Measurements from ENCODE around the gene MFN2. TPM values are rescaled to one million over a fixed set of nuclear protein-coding genes. Genes with fewer than 3 reads are reported as not detected.

Gene MFN2
- total RNA-seq, 1 donor from 2014 or later, result 46.5 TPM

DNA sequence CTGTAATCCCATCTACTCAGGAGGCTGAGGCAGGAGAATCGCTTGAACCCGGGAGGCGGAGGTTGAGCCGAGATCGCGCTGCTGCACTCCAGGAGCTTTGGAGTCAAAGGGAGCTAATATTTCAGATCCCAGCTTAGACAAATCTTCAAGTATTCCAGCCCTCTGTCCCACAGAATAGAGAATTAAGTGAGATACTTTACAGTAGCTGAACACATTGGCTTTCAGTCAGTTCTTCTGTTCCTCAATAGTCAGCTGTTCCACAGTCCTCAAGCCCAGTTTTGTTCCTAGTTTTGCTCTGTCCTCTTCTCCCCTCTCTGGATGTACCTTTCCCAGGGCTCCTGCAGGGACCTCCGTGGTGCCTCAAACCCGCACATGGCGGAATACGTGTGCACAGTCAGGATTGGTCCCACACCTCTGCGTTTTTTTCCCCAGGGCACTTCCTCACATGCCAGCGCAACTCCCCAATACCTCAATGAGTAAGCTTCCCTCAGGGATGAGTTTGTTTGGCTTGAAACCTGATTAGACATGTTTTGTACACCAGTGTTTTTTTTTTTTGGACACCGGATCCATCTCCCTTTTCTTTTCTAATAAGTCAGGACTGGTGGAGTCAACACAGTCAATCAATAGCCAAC, 1.2 kb downstream of the MFN2 start:
- no peaks in the 10 kb centered on the region for H3K27me3 Mint-ChIP-seq
- H3K36me3 Mint-ChIP-seq (ENCODE audit: low read depth), result peaks cover 38% of the 10 kb centered on the region
- peaks cover 37% of the 10 kb centered on the region for H3K4me1 Mint-ChIP-seq
- no peak for ATAC-seq (ENCODE audit: low read depth)
- POLR2A ChIA-PET, result interaction anchor here (1.9 to 6.6 kb wide), 2 partner anchors 9 to 72 kb away, joined by 4 to 173 read pairs; no protein-coding TSS in a partner anchor
- intact Hi-C loops (cut with micrococcal nuclease), result loop anchor here (5.0 kb wide), 1 partner anchor 1509 kb away; the partner anchor contains the start of genes DFFA and PEX14
- DNase-seq, result no peak
- H3K4me3 Mint-ChIP-seq, result peak overlapping the region; percentile 90
- peak overlapping the region; percentile 50 for H3K27ac Mint-ChIP-seq
- CTCF ChIA-PET, result no interaction called here
- TF ChIP-seq, protein P1, sequence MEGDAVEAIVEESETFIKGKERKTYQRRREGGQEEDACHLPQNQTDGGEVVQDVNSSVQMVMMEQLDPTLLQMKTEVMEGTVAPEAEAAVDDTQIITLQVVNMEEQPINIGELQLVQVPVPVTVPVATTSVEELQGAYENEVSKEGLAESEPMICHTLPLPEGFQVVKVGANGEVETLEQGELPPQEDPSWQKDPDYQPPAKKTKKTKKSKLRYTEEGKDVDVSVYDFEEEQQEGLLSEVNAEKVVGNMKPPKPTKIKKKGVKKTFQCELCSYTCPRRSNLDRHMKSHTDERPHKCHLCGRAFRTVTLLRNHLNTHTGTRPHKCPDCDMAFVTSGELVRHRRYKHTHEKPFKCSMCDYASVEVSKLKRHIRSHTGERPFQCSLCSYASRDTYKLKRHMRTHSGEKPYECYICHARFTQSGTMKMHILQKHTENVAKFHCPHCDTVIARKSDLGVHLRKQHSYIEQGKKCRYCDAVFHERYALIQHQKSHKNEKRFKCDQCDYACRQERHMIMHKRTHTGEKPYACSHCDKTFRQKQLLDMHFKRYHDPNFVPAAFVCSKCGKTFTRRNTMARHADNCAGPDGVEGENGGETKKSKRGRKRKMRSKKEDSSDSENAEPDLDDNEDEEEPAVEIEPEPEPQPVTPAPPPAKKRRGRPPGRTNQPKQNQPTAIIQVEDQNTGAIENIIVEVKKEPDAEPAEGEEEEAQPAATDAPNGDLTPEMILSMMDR (IDR thresholded peaks at IDR 0.05), result no peak
- H3K9me3 Mint-ChIP-seq, result no peaks in the 10 kb centered on the region

DNA sequence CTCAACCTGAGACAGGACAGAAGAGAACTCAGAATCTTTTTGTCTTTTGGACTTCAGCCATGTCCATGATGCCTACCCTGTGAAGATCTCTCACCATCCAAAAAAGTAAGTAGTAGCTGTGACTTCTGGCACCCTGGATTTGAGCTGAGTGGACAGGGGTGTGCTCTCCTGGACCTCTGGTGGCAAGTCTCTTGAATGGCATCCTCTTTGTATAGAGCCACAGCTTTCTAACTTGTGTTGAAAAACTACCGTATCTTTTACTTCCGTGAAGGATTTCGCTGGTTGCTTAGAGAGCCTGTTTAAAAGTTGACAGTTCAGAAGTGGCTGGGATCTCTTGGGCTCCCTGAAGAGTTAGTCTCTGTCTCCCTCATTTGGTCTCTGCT, 1.8 kb downstream of the MFN2 start:
- Mint-ChIP-seq H3K27ac (no peak overlapping the region), H3K27me3 (no peaks in the 10 kb centered on the region), H3K36me3 (ENCODE audit: low read depth) (peaks cover 38% of the 10 kb centered on the region), H3K9me3 (no peaks in the 10 kb centered on the region), H3K4me3 (peak overlapping the region; percentile 90), H3K4me1 (peaks cover 37% of the 10 kb centered on the region)
- TF ChIP-seq, protein P1 (IDR thresholded peaks at IDR 0.05), result no peak
- ChIA-PET POLR2A (interaction anchor here (6.6 kb wide), 1 partner anchor 73 kb away, joined by 173 read pairs; no protein-coding TSS in a partner anchor), CTCF (no interaction called here)
- ATAC-seq (ENCODE audit: low read depth) (no peak), DNase-seq (no peak)
- intact Hi-C loops (cut with micrococcal nuclease), result loop anchor here (5.0 kb wide), 1 partner anchor 1510 kb away; the partner anchor contains the start of genes DFFA and PEX14

DNA sequence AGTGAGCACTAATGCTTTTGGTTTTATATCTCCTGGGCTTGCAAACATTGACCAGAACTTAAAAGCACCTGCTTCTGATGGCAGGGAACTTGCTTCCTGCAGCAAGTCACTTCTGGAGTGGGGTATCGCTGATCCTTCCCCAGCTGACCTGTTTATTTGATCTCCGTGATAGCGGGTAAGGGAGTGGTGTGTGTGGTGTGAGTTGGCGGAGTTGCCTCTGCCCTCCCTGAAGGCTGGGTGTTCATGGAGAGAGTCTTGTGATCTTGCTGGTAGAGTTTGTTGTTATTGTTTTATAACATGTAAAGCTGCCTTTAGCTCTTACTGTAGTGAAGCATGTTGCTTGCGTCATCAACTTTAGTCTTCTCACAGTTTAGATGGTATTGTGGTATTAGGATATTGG, 3.9 kb downstream of the MFN2 start:
- CTCF ChIA-PET, result no interaction called here
- H3K27ac Mint-ChIP-seq, result no peak overlapping the region
- DNase-seq (no peak), ATAC-seq (ENCODE audit: low read depth) (no peak)
- POLR2A ChIA-PET, result interaction anchor here (0.6 to 6.6 kb wide), 2 partner anchors 10 to 75 kb away, joined by 5 to 173 read pairs; no protein-coding TSS in a partner anchor
- no peaks in the 10 kb centered on the region for H3K27me3 Mint-ChIP-seq
- H3K4me1 Mint-ChIP-seq, result peaks cover 37% of the 10 kb centered on the region
- no peaks in the 10 kb centered on the region for H3K9me3 Mint-ChIP-seq
- intact Hi-C loops (cut with micrococcal nuclease), result loop anchor here (5.0 kb wide), 1 partner anchor 1512 kb away; the partner anchor contains the start of genes DFFA and PEX14
- TF ChIP-seq, protein P1 (IDR thresholded peaks at IDR 0.05), result no peak
- no peak overlapping the region for H3K4me3 Mint-ChIP-seq
- peaks cover 45% of the 10 kb centered on the region for H3K36me3 Mint-ChIP-seq (ENCODE audit: low read depth)

DNA sequence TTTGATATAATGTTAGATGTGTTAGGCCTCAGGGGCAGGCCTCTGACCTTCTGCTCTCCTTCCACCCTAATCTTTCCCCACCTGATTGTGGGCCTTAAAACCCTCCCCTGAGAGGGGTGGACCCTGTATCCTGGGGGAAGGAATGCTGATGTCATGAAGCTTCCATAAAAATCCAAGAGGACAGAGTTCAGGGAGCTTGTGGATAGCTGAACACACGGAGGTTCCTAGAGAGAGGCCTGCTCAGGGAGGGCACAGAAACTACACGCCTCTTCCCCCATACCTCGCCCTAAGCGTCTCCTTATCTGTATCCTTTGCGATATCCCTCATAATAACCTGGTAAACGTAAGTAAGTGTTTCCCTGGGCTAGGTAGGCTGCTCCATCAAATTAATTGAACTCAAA, 4.3 kb downstream of the MFN2 start:
- CTCF ChIA-PET, result no interaction called here
- H3K4me3 Mint-ChIP-seq, result no peak overlapping the region

DNA sequence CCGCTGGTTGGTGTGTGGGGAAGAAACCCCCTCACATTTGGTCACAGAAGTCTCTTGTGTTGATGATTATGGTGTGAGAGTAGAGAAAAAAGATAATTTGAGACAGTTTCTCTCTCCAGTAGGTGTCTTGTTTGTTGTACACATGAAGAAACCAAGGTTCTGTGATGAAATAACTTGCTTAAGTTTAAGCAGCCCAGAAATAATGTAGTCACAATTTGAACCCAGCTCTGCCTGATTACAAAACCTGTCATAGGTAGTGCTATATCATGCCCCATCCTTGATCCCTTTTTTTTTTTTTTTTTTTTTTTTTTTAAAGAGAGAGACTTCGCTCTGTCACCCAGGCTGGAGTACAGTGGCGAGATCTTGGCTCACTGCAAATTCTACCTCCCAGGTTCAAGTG, 4.9 kb downstream of the MFN2 start:
- ChIA-PET POLR2A (interaction anchor here (0.6 to 0.7 kb wide), 2 partner anchors 76 to 182 kb away, joined by 5 to 8 read pairs; no protein-coding TSS in a partner anchor), CTCF (no interaction called here)
- no peaks in the 10 kb centered on the region for H3K9me3 Mint-ChIP-seq
- H3K36me3 Mint-ChIP-seq (ENCODE audit: low read depth), result peaks cover 56% of the 10 kb centered on the region
- TF ChIP-seq, protein P1 (IDR thresholded peaks at IDR 0.05), result no peak
- DNase-seq (no peak), ATAC-seq (ENCODE audit: low read depth) (no peak)
- H3K27ac Mint-ChIP-seq, result no peak overlapping the region
- peaks cover 28% of the 10 kb centered on the region for H3K4me1 Mint-ChIP-seq
- H3K27me3 Mint-ChIP-seq, result no peaks in the 10 kb centered on the region
- no peak overlapping the region for H3K4me3 Mint-ChIP-seq
- intact Hi-C loops (cut with micrococcal nuclease), result no loop called here

More for the DNA sequence above, 4.3 kb downstream of the MFN2 start:
- H3K27me3 Mint-ChIP-seq, result no peaks in the 10 kb centered on the region
- ATAC-seq (ENCODE audit: low read depth), result no peak
- TF ChIP-seq, protein P1 (IDR thresholded peaks at IDR 0.05), result no peak
- H3K36me3 Mint-ChIP-seq (ENCODE audit: low read depth), result peaks cover 50% of the 10 kb centered on the region
- H3K4me1 Mint-ChIP-seq, result peaks cover 33% of the 10 kb centered on the region
- H3K27ac Mint-ChIP-seq, result no peak overlapping the region
- intact Hi-C loops (cut with micrococcal nuclease), result loop anchor here (5.0 kb wide), 1 partner anchor 1512 kb away; the partner anchor contains the start of genes DFFA and PEX14
- no peaks in the 10 kb centered on the region for H3K9me3 Mint-ChIP-seq
- DNase-seq, result no peak
- POLR2A ChIA-PET, result interaction anchor here (0.6 kb wide), 1 partner anchor 9 kb away, joined by 5 read pairs; no protein-coding TSS in a partner anchor

Data from activated B cell treated with CpG ODN at 0.5 μM for 24 hours (primary cell).